Embryonic facial prominence (tissue), 1 donor: ENCODE measurements around the gene METTL25B.

Source experiments
- DNase-seq: peaks from one replicate; pipeline ENCODE4 v3.0.0-alpha.2; 2016; ENCODE audit errors: extremely low spot score

METTL25B gene

DNA sequence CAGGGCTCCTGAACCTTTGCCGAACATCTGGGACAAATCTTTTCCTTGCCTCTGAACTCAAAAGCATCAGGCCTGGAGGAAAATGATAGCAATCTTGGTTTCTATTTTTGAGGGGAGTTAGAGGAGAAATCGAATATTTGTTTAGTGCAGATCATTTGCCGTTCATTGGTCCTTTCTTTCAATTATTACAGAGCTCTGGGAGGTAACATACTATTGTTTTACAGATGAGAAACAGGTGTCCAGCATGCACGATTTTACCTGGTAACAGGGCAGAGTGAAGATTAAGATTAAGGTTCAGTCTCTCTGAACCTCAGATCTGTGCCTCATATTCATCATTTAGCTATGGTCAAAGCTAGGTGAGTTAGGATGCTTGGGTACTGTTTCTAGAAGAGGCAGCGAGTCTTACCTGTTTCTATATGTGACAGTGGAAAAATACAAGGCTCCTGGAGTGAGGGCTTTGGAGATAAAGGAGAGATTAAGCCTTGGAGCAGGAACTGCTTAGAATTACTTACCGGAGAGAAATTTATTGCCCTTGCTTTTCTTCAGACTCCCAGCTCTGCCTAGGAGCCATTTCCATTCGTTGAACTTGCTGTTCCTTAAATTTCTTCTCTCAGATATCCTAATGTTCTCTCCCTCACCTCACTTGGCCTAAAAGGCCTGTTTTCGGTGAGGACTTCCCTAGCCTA is 40.5 kb downstream of the METTL25B start:
- no peak for DNase-seq

DNA sequence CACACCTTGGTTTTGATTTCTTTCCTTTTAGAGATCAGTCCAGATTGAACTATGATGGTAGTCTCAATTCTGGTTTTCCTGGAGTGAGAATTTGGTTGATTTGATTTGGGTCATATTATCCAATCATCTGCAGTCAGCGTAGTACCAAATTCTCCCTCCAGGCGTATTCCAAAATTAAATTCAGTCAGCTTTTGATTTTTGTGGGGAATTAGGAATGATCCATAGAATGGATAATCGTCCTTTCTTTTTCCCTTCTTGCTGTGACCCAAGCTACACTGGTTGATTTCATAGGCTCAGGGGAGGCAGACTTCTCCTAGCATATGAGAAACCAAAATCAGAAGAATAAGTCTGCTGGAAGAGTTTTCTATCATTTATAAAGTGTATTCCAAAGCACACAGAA is 44.0 kb downstream of the METTL25B start:
- no peak for DNase-seq

DNA sequence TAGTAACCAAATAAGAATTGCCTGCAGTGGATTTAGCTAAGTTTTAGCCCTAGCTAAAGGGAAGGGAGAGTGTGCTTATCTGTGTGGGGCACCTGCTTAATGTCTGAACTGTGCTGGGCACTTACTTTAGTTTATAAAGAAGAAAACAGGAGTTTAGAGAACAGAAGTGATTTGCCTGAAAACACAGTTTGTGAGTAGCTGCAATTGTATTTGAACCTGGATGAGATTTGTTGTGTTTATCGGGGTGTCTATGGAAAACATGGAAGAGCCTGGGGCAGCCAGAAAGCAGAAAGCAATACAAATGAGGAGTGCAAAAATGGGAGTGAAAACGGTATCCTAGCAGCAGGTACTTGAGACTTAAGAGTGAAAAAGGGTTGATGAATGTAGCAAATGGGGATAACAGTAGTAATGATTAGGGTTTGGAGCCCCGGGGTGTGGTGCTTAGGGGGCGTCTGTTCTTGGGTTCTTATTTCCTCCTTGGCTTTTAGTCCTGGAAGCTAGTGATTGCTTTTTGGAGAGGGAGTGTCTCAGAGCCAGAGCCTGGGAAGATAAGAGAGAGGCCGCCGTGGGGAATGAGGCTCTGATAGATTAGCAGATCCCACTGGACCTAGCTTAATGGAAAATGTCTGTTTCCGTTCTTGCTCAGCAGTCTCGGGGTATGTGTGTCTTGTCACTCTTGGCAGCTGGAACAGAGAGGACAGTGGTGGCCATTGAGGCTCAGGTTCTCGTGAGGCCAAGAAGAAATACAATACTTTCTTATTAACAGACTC is 44.6 kb downstream of the METTL25B start:
- no peak for DNase-seq

DNA sequence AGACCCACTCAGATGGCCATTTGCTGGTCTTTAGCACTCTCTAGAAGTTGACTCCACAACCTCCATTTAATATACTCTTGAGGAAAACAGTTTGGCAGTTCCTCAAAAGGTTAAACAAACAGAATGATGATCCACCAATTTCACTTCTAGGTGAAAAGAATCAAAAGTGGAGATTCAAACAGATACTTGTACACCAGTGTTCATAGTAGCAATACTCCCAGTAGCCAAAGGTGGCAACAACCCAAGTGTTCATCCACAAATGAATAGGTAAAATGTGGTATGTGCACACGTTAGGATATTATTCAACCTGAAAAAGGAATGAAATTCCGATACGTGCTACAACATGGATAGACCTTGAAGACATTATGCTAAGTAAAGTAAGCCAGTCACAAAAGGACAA is 45.3 kb downstream of the METTL25B start:
- no peak for DNase-seq

DNA sequence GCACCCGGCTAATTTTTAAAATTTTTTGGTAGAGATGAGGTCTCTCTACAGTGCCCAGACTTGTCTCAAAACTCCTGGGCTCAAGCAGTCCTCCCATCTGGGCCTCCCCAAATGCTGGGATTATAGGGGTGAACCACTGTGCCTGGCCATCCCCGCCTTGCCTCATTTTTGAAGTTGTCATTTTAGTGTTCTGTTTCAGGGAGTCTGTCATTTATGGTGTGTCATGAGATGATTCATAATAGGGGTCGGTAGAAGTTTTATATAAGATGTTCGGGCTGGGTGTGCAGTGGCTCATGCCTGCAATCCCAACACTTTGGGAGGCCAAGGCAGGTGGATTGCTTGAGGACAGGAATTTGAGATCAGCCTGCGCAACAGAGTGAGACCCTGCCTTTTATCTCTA is 47.5 kb downstream of the METTL25B start:
- no peak for DNase-seq

DNA sequence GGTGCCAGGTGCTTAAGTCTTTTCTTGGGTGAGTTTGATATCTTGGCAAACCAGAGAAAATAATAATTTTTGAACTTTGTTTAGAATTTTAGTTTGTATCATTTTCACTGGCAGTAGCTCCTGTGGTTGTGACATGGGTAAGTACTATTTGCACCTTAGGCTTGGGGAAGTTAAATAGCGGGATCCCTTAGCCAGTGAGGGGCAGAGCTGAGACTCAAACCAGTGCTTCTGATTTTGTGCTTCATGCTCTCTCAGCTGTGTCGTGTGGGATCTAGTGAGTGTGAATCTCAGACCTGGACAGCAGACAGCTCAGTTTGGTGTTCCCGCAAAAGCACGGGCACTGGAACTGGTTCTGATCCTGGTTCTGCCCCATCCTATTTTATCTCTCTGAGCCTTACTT is 48.7 kb downstream of the METTL25B start:
- DNase-seq = no peak

DNA sequence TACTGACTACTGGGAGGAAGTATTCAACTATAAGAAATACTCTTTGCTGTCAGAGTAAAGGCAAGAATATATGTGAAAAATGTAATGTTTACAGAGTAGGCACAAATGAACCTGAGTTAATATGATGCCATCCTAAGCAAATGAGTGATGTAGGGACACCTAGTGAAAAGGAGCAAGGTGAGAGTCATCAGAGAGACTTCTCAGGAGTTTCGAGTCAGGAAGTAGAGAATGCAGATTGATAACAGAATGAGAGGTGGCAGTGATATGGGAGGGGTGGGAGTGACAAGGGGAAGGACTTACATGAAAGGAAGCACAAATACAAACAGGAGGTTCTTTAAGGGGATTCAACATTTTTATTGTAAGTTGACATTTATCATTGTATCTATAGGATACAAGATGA is 49.3 kb downstream of the METTL25B start:
- DNase-seq = no peak

DNA sequence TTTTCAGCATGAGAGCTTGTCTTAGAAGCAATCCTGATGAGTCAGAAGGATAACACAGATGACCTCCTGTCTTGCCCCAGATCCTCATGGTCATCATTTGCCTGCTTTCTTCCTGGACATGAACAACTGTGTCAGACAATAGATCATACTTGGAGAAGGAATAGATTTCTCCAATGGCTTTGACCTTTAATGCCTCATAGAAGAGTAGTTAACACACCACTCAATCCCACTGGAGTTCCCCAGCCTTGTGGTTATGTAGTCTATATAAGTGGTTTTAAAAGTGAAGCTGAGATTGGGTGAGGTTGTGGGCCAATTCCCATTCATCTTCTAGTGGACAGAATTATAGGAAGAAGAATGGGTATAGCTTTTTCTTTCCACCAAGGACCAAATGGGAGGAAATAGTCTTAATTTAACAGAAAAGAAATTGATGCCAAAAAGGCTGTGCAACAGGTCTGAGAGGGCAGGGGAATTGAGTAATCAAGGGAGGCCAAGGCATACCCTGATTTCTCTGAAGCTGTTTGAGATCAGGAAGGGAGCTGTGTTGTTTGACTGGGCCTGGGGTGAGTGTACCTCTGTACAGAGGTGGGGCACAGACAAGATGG is 53.4 kb downstream of the METTL25B start:
- DNase-seq = no peak

DNA sequence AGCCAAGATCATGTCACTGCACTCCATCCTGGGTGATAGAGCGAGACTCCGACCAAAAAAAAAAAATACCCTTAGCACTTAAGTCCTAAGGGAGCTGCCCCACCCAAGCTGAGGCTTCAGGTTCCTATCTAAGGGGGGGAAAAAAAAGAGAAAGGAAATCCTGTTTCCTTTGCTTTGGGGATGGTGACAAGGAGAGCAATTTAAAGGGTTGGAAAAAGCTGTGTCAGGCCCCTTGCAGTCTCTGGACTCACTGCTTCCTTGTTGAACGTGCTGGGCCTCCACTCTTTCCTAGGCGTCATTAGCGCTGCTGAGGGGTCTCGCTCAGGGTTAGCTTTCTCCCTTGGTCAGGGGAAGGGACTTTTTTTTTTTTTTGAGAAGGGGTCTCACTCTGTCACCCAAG is 57.2 kb downstream of the METTL25B start:
- DNase-seq = no peak
